Small intestine (tissue), 7 donors: Measurements from ENCODE around the gene ELMO1. TPM values are rescaled to one million over a fixed set of nuclear protein-coding genes. Genes with fewer than 3 reads are reported as not detected.

ENCODE experiments used
- DNase-seq, 2 donors: peaks; one replicate each; pipeline versions ENCODE4 v3.0.0 to v3.0.0-alpha.2; 2013
- FAIRE-seq: peaks from 2 replicates; lab custom pipeline; 2012; peaks lifted over from hg19 to GRCh38; lab: Jason Lieb, UNC
- H3K27ac ChIP-seq, 3 donors: one replicate each; pipeline ENCODE4 v1.5.1; 2013; ENCODE audit warnings: low read length in 2 of 3, mild to moderate bottlenecking in 2 of 3, control low read depth in 1 of 3, inconsistent platforms in 1 of 3, low read depth in 1 of 3, moderate library complexity in 1 of 3
- H3K27me3 ChIP-seq, 3 donors: one replicate each; pipeline ENCODE4 v1.6.1; 2013; ENCODE audit warnings: low read length in 3 of 3, inconsistent platforms in 1 of 3; ENCODE audit not compliant: control insufficient read depth in 3 of 3, insufficient read depth in 3 of 3
- H3K36me3 ChIP-seq, 3 donors: one replicate each; pipeline ENCODE4 v1.6.1; 2013; ENCODE audit warnings: low read length in 3 of 3, inconsistent platforms in 1 of 3, low read depth in 1 of 3, mild to moderate bottlenecking in 1 of 3, moderate library complexity in 1 of 3; ENCODE audit not compliant: control insufficient read depth in 3 of 3, insufficient read depth in 2 of 3
- H3K4me1 ChIP-seq, 3 donors: one replicate each; pipeline ENCODE4 v1.6.1; 2013; ENCODE audit warnings: low read length in 2 of 3, inconsistent platforms in 1 of 3, low read depth in 1 of 3, mild to moderate bottlenecking in 1 of 3, moderate library complexity in 1 of 3; ENCODE audit not compliant: control insufficient read depth in 3 of 3, insufficient read depth in 2 of 3
- H3K4me3 ChIP-seq, 3 donors: one replicate each; pipeline ENCODE4 v1.5.1; 2013; ENCODE audit warnings: low read length in 3 of 3, control low read depth in 1 of 3, inconsistent platforms in 1 of 3, low read depth in 1 of 3, mild to moderate bottlenecking in 1 of 3, moderate library complexity in 1 of 3
- H3K9me3 ChIP-seq, 2 donors: one replicate each; pipeline ENCODE4 v1.6.1; 2013; ENCODE audit warnings: low read depth in 1 of 2, low read length in 1 of 2; ENCODE audit not compliant: control insufficient read depth in 2 of 2, insufficient read depth in 1 of 2
- WGBS, 3 donors: extraction: QIAGEN DNeasy Blood & Tissue Kit; methylation state at CpG; one replicate each; pipeline ENCODE4 v1.1.7; 2013; 5-methylcytosine and 5-hydroxymethylcytosine counted together
- polyA plus RNA-seq, 4 donors: library from polyadenylated mRNA; stranded (reverse) in 3 of 4; unstranded in 1 of 4; fragments of 200-250 nt in 3 of 4; fragments of 120-200 nt in 1 of 4; gene quantifications; one replicate each; pipeline versions ENCODE4 v1.2.1 to v1.2.3, GENCODE V29; 2013
- donor health status: healthy with polysubstance abuse.
- donor health status: control.
- donor health status: control.
- donor health status: Bipolar disorder and iron deficiency.
- donor health status: healthy.

Gene ELMO1
- polyA plus RNA-seq, 4 donors = 1.8 to 9.3 (median 7.3) TPM

DNA sequence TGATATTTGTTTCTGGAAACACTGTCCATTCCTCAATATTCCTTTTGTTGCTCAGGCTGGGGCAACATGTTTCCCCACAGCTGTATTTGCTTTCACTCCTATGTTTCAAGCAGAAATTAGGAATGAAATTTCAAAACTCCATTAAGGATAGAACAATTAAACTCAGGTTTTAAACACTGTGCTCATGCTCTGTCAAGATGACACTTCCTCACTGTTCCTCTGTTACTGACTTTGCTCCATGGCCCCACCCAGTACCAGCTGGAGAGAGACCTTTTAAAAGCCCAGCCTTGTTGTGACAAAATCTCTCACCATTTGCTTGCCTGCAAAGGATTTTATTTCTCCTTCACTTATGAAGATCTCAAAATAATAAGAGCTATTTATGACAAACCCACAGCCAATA is 197.4 kb downstream of the ELMO1 start:
- Histone ChIP-seq H3K4me3 (no peak overlapping the region), H3K27ac (no peak overlapping the region), H3K9me3 (no peaks in the 10 kb centered on the region), H3K36me3 (no peaks in the 10 kb centered on the region), H3K4me1 (no peaks in the 10 kb centered on the region), H3K27me3 (peaks cover 0 to 2% (median 0%) of the 10 kb centered on the region in 3 donors)
- DNase-seq = no peak
- FAIRE-seq = no peak

DNA sequence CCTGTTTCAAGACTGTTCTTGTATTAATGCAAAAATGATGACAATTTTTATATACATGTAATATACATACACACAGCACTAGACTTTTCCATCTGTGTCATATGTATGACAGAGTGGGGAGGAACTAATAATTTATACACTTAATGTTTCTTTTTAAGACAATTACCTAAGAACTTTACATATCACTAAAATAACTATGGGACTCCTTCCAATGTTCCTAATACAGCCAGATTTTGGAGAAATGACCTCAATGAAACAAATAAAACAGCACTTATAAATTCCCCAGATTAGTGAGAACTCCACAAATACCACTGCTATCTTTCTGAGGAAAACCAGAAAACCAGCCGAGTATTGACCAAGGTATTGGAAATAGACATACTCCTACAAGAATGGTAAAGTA is 199.4 kb downstream of the ELMO1 start:
- Histone ChIP-seq H3K9me3 (no peaks in the 10 kb centered on the region), H3K27me3 (no peaks in the 10 kb centered on the region), H3K27ac (no peak overlapping the region), H3K4me3 (no peak overlapping the region), H3K36me3 (no peaks in the 10 kb centered on the region), H3K4me1 (no peaks in the 10 kb centered on the region)
- FAIRE-seq = no peak
- 70 to 88% (median 87%) methylated on average over 1 of the region's 1 CpG for WGBS, 3 donors
- no peak for DNase-seq

DNA sequence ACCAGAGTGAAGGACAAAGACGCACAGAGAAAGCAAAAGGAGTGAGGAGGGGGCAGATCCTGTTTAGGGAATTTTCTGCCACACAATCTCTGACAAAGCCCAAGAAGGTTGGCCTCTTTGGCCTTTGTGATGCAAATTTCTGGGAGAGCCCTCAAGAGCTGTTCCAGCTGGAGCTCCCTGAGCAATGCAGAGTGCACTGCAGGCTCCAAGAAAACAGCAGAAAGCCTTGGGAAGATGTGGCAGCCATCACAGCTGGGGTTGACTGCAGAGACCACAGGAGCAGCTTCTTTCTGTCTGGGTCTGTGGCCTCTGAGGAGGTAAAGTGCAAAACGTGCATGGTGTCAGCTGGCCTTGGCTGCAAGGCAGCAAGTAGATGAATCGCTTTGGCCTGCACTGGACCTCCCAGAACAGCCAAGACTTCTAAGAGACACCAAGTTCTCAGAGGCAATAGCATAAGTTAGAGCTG is 200.2 kb downstream of the ELMO1 start:
- H3K36me3 ChIP-seq = no peaks in the 10 kb centered on the region
- H3K4me3 ChIP-seq = no peak overlapping the region
- H3K4me1 ChIP-seq = no peaks in the 10 kb centered on the region
- H3K27me3 ChIP-seq = no peaks in the 10 kb centered on the region
- peak in 1 of 2 donors; percentile 4 for DNase-seq
- no peak overlapping the region for H3K27ac ChIP-seq
- no peaks in the 10 kb centered on the region for H3K9me3 ChIP-seq
- 41 to 48% (median 42%) methylated on average over 3 of the region's 3 CpGs for WGBS, 3 donors
- no peak for FAIRE-seq

DNA sequence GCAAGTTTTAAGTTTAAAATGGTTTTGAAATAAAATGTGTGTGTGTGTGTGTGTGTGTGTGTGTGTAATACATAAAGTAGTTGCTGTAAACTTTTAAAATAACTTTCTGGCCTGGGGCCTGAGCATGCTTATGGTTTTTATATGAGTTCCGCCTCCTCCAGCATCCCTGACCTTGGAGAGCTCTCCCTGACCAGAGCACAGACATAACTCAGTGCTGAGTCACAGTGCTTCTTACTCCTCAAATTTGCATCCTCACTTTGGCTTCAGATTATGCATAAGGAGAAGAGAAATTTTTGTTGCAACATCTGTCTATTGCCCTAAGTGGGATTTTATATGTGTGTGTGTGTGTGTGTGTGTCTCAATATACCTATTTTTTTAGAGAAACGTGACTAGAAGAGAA is 200.8 kb downstream of the ELMO1 start:
- WGBS, 3 donors = 46 to 59% (median 49%) methylated on average over 2 of the region's 2 CpGs
- FAIRE-seq (no peak), DNase-seq (peak in 1 of 2 donors; percentile 4)
- no peaks in the 10 kb centered on the region for H3K27me3 ChIP-seq
- no peak overlapping the region for H3K4me3 ChIP-seq
- no peaks in the 10 kb centered on the region for H3K36me3 ChIP-seq
- no peaks in the 10 kb centered on the region for H3K4me1 ChIP-seq
- H3K27ac ChIP-seq = peak overlapping the region in 1 of 3 donors; percentile 18
- H3K9me3 ChIP-seq = no peaks in the 10 kb centered on the region

DNA sequence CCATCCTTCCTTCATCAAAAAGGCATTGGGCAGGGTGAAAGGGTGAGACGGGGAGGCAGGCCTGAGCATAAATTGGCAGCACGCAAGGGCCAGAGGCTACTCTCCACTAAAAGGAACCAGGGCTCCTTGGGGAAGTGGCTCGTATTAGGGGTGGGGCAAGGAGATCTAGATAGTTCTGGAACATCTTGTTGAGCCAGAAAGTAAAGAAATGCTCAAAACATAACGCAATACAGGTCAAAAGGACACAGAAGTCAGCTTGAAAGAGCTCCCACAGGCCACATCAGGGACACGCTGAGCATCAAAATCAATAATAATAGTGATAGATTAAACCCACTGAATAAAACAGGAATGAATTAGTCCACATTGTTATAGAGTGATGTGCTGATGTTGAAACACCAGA is 203.1 kb downstream of the ELMO1 start:
- Histone ChIP-seq H3K4me3 (no peak overlapping the region), H3K4me1 (no peaks in the 10 kb centered on the region), H3K27me3 (no peaks in the 10 kb centered on the region), H3K27ac (no peak overlapping the region), H3K36me3 (no peaks in the 10 kb centered on the region), H3K9me3 (no peaks in the 10 kb centered on the region)
- FAIRE-seq = no peak
- 69 to 88% (median 82%) methylated on average over 5 of the region's 5 CpGs for WGBS, 3 donors
- no peak for DNase-seq

DNA sequence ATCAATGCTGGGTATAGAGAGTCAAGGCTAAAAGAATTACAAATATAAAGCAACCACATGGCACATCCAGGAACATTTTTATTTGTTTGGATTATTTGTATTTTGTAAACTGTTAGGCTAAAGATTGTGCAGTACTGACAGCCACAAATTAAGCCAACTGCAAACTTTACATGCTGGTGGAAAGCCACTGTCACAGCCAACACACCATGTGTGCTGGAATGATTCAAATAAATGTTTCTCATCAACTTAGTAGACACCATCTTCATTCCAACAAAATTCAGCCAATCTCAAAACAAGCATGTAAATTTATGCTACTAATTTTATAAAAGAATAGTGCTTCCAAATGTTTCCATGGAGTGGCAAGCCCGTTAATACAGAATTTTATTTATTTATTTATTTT is 211.8 kb downstream of the ELMO1 start:
- 82 to 89% (median 82%) methylated on average over 1 of the region's 1 CpG for WGBS, 3 donors
- DNase-seq = no peak
- Histone ChIP-seq H3K27ac (no peak overlapping the region), H3K36me3 (no peaks in the 10 kb centered on the region), H3K4me1 (no peaks in the 10 kb centered on the region), H3K27me3 (no peaks in the 10 kb centered on the region), H3K4me3 (no peak overlapping the region), H3K9me3 (no peaks in the 10 kb centered on the region)
- FAIRE-seq = no peak

DNA sequence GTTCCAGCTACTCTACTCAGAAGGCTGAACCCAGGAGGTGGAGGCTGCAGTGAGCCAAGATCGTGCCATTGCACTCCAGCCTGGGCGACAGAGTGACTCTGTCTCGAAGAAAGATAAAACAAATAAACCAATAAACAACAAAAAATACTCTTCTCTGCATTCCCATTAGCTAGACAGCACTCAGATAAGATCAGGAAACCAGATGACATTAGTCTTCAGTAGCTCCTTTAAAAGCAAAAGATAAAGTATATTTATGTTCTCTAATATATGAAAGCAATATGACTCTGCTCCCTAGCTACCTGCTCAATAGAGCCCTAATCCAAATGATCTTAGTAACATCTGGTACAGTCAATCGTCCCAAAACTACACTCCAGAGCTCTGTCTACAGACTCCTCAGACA is 212.9 kb downstream of the ELMO1 start:
- WGBS, 3 donors = 63 to 86% (median 84%) methylated on average over 4 of the region's 4 CpGs
- no peak for FAIRE-seq
- H3K36me3 ChIP-seq = no peaks in the 10 kb centered on the region
- no peak overlapping the region for H3K4me3 ChIP-seq
- no peaks in the 10 kb centered on the region for H3K27me3 ChIP-seq
- H3K27ac ChIP-seq = no peak overlapping the region
- H3K4me1 ChIP-seq = no peaks in the 10 kb centered on the region
- H3K9me3 ChIP-seq = no peaks in the 10 kb centered on the region
- no peak for DNase-seq

DNA sequence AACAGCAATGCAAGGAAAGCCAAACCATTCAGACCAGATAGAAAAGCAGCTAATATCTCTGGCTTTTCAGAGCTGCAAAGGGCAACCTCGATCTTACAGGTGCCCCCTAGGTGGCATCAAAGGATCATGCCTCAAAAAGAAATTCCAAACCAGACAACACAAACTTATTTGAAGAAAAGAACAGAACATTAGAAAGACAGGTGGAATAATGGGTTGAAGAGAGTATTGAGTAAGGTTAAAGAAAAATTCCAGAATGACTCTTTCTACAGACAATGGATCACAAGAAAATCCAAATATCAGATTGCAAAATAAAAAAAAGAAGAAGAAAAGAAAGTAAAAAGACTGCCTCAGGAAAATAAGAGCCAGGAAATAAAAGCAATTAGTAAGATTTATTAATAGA is 213.7 kb downstream of the ELMO1 start:
- no peak overlapping the region for H3K27ac ChIP-seq
- peaks cover 0 to 2% (median 0%) of the 10 kb centered on the region in 3 donors for H3K27me3 ChIP-seq
- FAIRE-seq (no peak), DNase-seq (no peak)
- H3K4me3 ChIP-seq = no peak overlapping the region
- no peaks in the 10 kb centered on the region for H3K4me1 ChIP-seq
- H3K9me3 ChIP-seq = no peaks in the 10 kb centered on the region
- H3K36me3 ChIP-seq = no peaks in the 10 kb centered on the region
- WGBS, 3 donors = 9 to 25% (median 16%) methylated on average over 1 of the region's 1 CpG

DNA sequence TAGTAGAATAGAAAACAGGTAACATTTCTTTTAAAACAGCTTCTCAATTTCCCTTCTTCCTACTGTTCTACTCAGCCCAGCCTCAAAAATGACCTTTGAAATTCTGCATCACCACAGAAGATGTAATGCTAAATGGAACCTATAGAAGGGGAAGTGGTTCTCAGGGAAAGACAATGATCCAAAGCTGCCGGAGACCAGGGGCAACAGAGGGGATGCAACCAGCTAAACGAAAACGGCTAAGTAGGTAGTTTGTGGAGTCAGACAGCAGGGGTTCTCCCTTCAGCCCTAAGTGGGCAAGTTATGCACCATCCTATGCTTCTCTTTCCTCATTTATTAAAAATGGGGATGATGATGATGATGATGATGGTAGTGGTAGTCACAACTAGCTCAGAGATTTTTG is 214.3 kb downstream of the ELMO1 start:
- no peak for DNase-seq
- 54 to 70% (median 64%) methylated on average over 3 of the region's 3 CpGs for WGBS, 3 donors
- Histone ChIP-seq H3K4me3 (no peak overlapping the region), H3K27me3 (peaks cover 0 to 2% (median 0%) of the 10 kb centered on the region in 3 donors), H3K4me1 (no peaks in the 10 kb centered on the region), H3K9me3 (no peaks in the 10 kb centered on the region), H3K27ac (no peak overlapping the region), H3K36me3 (no peaks in the 10 kb centered on the region)
- no peak for FAIRE-seq
